DOHH2 (cell line): ENCODE measurements around the gene HIVEP1.

Experiments
- H3F3A ChIP-seq: fragments of 200-600 bp; sonication (generic), shearing (Covaris generic); 2 replicates; pipeline ENCODE4 v1.6.0; 2016; ENCODE audit warnings: antibody characterized with exemption, mild to moderate bottlenecking; ENCODE audit not compliant: control insufficient read depth, insufficient read depth
- H3K27ac ChIP-seq: fragments of 200-600 bp; sonication (generic); 2 replicates; pipeline ENCODE4 v1.5.1; 2014; ENCODE audit warnings: low read depth, mild to moderate bottlenecking, low read length, moderate library complexity
- H3K27me3 ChIP-seq: fragments of 200-600 bp; sonication (generic); 2 replicates; pipeline ENCODE4 v1.6.1; 2014; ENCODE audit warnings: mild to moderate bottlenecking, low read length, mixed read lengths; ENCODE audit not compliant: control insufficient read depth
- H3K36me3 ChIP-seq: fragments of 200-600 bp; sonication (generic); 2 replicates; pipeline ENCODE4 v1.6.1; 2014; ENCODE audit warnings: mild to moderate bottlenecking, low read length, moderate library complexity, mixed read lengths; ENCODE audit not compliant: control insufficient read depth
- H3K4me1 ChIP-seq: fragments of 200-600 bp; sonication (generic); 2 replicates; pipeline ENCODE4 v1.6.1; 2014; ENCODE audit warnings: mild to moderate bottlenecking, low read length, mixed read lengths; ENCODE audit not compliant: control insufficient read depth
- H3K4me2 ChIP-seq: fragments of 200-600 bp; sonication (generic); 2 replicates; pipeline ENCODE4 v1.6.0; 2014; ENCODE audit warnings: mild to moderate bottlenecking, low read length, moderate library complexity
- H3K4me3 ChIP-seq: fragments of 200-600 bp; sonication (generic); 2 replicates; pipeline ENCODE4 v1.5.1; 2014; ENCODE audit warnings: mild to moderate bottlenecking, low read length, mixed read lengths
- H3K79me2 ChIP-seq: fragments of 200-600 bp; sonication (generic); 2 replicates; pipeline ENCODE4 v1.6.1; 2014; ENCODE audit warnings: mild to moderate bottlenecking, low read length, mixed read lengths; ENCODE audit not compliant: control insufficient read depth
- H3K9me2 ChIP-seq: fragments of 200-600 bp; sonication (generic); replicated peaks from 2 replicates; pipeline ENCODE4 v1.6.1; 2014; ENCODE audit warnings: mild to moderate bottlenecking, low read length, mixed read lengths; ENCODE audit not compliant: control insufficient read depth
- H3K9me3 ChIP-seq: fragments of 200-600 bp; sonication (generic); 2 replicates; pipeline ENCODE4 v1.6.1; 2014; ENCODE audit warnings: antibody characterized with exemption, low read length, mixed read lengths; ENCODE audit not compliant: control insufficient read depth, insufficient read depth
- H4K20me1 ChIP-seq: fragments of 200-600 bp; sonication (generic); 2 replicates; pipeline ENCODE4 v1.6.0; 2014; ENCODE audit warnings: low read depth, mild to moderate bottlenecking, antibody characterized with exemption, low read length, moderate library complexity; ENCODE audit not compliant: control insufficient read depth, insufficient read depth
- EZH2phosphoT487 ChIP-seq: fragments of 200-600 bp; sonication (generic); IDR thresholded peaks from 2 replicates; pipeline ENCODE4 v1.6.1; 2017; ENCODE audit warnings: borderline replicate concordance, mild to moderate bottlenecking, antibody characterized with exemption, low read length, moderate library complexity, mixed read lengths
- TF ChIP-seq, protein P1 (sequence below): fragments of 200-600 bp; sonication (generic); IDR thresholded peaks from one replicate; pipeline ENCODE4 v1.5.1; 2014; ENCODE audit warnings: antibody characterized with exemption, mild to moderate bottlenecking, low read depth, low read length; ENCODE audit not compliant: poor library complexity, severe bottlenecking

The HIVEP1 gene

DNA sequence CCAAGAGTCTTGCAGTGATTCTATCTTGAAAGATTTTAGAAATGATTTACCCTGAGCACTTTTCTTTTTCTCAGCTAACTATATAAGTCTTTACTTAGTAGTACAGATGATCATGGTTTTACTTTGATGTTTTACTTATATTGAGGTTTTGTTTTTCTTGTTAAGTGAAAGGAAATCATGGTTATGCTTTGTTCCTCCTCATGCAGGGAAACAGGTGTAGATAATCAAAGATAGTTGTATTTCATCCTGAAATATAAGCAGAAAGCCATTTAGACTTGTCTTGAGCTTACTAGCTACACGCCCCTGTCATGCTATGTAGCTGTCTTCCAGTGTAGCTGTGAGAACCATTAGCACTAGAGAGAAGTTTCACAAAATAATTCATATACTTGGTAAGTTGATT, 113.9 kb downstream of the HIVEP1 start:
- Histone ChIP-seq H3K4me3 (no peak overlapping the region), H3K36me3 (peaks cover 12% of the 10 kb centered on the region), H3K27me3 (no peaks in the 10 kb centered on the region), H3K9me2 (no peaks in the 10 kb centered on the region), H3K9me3 (no peaks in the 10 kb centered on the region), H3K27ac (no peak overlapping the region), H3K4me2 (no peak overlapping the region), H3K4me1 (no peaks in the 10 kb centered on the region), H3F3A (no peaks in the 10 kb centered on the region), H4K20me1 (no peaks in the 10 kb centered on the region; the same call in 1 of the 2 replicates), H3K79me2 (no peaks in the 10 kb centered on the region)
- no peak for TF ChIP-seq EZH2phosphoT487
- TF ChIP-seq, protein P1, sequence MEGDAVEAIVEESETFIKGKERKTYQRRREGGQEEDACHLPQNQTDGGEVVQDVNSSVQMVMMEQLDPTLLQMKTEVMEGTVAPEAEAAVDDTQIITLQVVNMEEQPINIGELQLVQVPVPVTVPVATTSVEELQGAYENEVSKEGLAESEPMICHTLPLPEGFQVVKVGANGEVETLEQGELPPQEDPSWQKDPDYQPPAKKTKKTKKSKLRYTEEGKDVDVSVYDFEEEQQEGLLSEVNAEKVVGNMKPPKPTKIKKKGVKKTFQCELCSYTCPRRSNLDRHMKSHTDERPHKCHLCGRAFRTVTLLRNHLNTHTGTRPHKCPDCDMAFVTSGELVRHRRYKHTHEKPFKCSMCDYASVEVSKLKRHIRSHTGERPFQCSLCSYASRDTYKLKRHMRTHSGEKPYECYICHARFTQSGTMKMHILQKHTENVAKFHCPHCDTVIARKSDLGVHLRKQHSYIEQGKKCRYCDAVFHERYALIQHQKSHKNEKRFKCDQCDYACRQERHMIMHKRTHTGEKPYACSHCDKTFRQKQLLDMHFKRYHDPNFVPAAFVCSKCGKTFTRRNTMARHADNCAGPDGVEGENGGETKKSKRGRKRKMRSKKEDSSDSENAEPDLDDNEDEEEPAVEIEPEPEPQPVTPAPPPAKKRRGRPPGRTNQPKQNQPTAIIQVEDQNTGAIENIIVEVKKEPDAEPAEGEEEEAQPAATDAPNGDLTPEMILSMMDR, result no peak

DNA sequence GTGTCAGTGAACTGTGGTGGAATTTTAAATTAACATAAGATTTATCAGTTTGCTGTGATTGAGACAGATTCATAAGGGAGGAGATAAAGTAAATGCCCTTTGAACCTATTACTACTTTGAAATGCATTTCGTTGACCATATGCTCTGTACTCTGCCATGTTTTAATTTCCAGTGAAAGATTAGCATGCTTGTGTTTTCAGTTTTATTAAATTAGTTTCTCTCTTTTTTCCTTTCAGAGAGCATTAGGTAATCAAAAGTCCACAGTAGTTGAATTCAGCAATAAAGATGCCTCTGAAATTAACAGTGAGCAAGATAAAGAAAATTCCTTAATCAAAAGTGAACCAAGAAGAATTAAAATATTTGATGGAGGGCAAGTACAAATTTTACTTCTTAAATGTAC, 117.4 kb downstream of the HIVEP1 start:
- no peak for TF ChIP-seq EZH2phosphoT487
- TF ChIP-seq, protein P1, result no peak
- Histone ChIP-seq H3K27ac (no peak overlapping the region), H3K9me2 (no peaks in the 10 kb centered on the region), H3K79me2 (no peaks in the 10 kb centered on the region), H3K36me3 (no peaks in the 10 kb centered on the region; the same call in 1 of the 2 replicates), H3K9me3 (no peaks in the 10 kb centered on the region), H3K27me3 (no peaks in the 10 kb centered on the region), H3K4me2 (no peak overlapping the region), H3K4me1 (peaks cover 3% of the 10 kb centered on the region; the same call in 1 of the 2 replicates), H3K4me3 (no peak overlapping the region), H4K20me1 (no peaks in the 10 kb centered on the region), H3F3A (no peaks in the 10 kb centered on the region)

DNA sequence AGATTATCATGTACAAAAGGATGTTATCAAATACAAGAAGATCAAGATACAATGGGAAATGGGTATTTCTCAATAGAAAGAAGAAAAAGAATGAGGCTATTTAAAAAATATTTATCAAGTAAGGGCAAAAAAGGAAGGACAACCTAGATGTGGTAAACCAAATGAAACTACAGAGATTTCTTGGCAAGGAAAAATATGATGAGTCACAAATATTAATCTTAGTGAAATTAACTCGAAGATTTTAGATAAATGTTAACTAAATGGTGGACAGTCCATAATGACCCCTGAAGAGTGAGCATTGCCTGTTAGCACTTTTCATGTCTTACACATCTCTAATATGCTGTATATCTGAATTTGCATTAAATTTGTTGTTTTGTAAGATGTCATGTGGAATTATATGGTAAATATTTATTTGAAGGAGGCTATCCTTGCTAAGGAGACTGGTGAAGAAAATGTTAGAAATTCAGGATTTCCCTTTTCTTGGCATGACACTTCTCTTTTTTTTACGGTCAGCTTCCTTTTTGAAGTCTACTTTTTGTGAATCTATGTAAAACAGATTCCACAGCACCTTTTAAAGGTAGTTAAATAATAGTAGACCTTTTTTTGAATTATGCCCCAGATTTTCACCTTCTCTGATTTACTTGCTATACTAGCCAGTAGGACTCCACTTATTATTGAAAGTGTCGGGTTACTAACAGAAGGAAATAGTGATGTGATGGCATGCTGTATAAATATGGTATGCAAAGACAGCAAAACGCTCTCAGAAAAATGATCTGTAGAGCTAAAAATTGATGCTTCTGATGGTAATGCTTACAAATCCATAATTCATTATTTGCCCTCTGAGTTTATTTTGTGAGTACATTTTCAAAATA, 120.5 kb downstream of the HIVEP1 start:
- Histone ChIP-seq H3K4me1 (peaks cover 3% of the 10 kb centered on the region; the same call in 1 of the 2 replicates), H3K4me3 (no peak overlapping the region), H3K9me2 (no peaks in the 10 kb centered on the region), H3K36me3 (peaks cover 2% of the 10 kb centered on the region; the same call in 1 of the 2 replicates), H3K79me2 (no peaks in the 10 kb centered on the region), H3K27ac (no peak overlapping the region), H3K9me3 (no peaks in the 10 kb centered on the region), H3K4me2 (no peak overlapping the region), H4K20me1 (no peaks in the 10 kb centered on the region), H3F3A (no peaks in the 10 kb centered on the region), H3K27me3 (no peaks in the 10 kb centered on the region)
- no peak for TF ChIP-seq EZH2phosphoT487
- TF ChIP-seq, protein P1, result no peak
